GM12872 (cell line): ENCODE measurements around the gene ZNF197.

ENCODE experiments used
- CTCF ChIP-seq: IDR thresholded peaks from 3 replicates; pipeline ENCODE4 v1.5.1; 2011; ENCODE audit warnings: low read depth, mild to moderate bottlenecking, low read length, moderate library complexity; ENCODE audit not compliant: insufficient read depth

Gene ZNF197

DNA sequence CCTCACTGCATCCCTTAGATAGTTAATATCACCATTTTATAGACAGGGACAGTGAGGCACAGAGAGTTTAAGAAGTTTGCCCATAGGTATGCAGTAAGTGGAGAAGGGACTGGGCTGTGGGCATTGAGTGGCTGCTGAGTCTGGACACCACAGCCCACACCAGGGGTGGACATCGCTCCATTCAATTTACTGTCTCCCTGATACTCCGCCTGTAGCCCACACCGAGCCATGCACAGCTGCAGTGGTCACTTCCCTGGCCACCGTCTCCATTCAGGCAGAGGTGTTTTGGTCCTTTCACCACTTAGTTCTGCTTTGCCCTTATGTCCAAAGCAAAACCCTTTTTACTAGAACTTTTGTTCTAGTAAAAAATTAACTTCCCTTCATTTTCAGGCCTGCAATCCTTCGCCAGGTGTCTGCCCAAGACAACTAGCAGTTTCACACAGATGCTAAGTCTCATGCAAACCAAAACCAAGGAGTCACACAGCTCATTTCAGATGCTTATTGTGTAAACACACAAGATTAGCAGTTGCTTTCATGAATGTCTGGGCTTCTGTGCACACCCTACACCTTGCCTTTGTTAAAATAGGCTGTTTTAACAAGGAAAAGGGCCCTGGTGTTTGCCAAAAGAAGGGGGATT, 53.8 kb downstream of the ZNF197 start:
- TF ChIP-seq CTCF: no peak

GRCh38 chr3:44680921-44681455, 56.2 kb downstream of the ZNF197 start:
- no peak for TF ChIP-seq CTCF

DNA sequence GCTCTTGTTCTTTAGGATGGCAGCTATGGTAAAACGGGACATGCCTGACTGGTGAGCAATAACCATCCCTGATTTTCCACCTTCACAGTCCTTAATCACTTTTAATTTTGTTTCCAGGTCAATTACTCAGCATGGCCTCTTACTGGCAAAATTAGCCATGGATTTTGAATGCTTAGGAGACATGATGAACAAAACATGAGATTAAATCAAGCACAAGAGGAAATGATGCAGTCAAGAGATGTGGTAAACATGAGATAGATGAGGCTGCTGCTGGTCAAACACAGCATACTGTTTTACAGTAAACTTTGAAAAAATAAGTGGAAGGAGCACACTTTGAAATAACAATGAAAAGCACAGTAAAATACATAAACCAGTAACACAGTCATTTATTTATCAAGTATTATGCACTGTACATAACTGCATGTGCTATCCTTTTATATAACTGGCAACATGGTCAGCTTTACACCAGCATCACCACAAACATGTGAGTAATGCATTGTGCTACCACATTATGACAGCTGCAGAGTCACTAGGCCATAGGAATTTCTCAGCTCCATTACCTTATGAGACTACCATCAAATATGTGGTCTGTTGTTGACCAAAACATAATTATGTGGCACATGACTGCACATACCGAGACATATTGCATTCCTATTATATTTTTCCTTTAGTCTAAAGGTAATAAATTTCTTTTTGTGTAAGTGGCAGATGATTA, 57.5 kb downstream of the ZNF197 start:
- no peak for TF ChIP-seq CTCF

DNA sequence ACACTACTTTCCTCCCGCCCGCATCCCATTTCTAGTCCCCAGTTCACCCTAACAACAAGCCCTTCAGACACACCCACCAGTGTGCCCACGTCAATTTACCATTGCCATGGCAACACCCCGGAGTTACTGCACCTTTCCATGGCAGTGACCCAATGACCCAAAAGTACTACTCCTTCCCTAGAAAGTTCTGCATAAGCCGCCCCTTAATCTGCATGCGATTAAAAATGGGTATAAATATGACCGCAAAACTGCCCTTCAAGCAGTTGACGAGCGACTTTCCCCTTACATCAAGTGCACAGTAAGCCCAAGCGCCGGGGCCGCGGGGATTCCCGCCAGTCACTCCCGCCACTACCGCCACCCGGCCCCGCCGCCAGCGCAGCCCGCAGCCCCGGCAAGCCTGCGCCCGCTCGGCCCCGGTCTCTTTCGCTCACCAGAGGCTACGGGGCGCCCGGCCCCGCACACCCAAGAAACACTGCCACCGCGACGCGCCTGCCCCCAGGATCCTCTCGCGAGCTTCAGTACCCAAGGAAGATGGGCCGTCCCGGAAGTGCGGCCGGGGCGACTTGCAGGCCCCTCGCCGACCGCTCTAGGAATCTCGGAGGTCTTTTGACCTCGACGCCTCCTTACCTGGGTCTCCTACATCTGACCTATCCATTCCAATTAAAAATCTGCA, 60.4 kb downstream of the ZNF197 start:
- no peak for TF ChIP-seq CTCF

DNA sequence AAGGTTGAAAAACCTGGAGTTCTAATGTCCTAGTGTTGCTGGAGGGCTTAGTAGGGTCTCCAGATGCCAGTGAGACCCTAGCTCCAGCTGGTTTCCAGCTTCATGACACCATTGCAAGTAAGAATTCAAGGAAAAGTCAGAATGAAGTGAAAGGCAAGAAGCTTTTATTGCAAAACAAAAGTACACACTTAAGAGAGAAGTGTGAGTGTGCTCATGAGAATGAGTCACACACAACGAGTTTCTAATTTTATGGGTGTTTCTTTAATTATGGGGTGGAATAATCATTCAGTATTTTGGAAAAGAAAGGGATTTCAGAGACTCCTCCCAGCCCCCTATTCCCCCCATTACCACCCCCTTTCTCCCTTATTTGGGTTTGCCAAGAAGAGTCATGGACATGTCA, 63.1 kb downstream of the ZNF197 start:
- no peak for TF ChIP-seq CTCF
